Stimulated activated CD4-positive, alpha-beta T cell treated with anti-CD3 and anti-CD28 coated beads, Interleukin-4, amount 100 ng/mL, for 1 hour (primary cell): Measurements from ENCODE around the gene SAMSN1.
"Not testable (repeated sequence)": the region's sequence is repeated elsewhere in the genome, so short reads cannot be mapped to it uniquely, and the experiment has no call there.

Experiments used
- DNase-seq: peaks from one replicate; pipeline ENCODE4 v3.0.0-alpha.2; 2020

SAMSN1 gene

GRCh38 chr21:14527696-14528652, 18.1 kb downstream of the SAMSN1 start:
- DNase-seq: no peak

GRCh38 chr21:14526836-14527695, 19.0 kb downstream of the SAMSN1 start:
- no peak for DNase-seq

- no peak for DNase-seq
These were observed 19.9 kb downstream of the SAMSN1 start for GRCh38 chr21:14526199-14526598.

- DNase-seq: peak; percentile 34
These were observed 22.9 kb downstream of the SAMSN1 start for GRCh38 chr21:14523234-14523633.

GRCh38 chr21:14522736-14523135, 23.4 kb downstream of the SAMSN1 start:
- no peak for DNase-seq

GRCh38 chr21:14520535-14520934, 25.6 kb downstream of the SAMSN1 start:
- no peak for DNase-seq

- no peak for DNase-seq
These were observed 27.1 kb downstream of the SAMSN1 start for GRCh38 chr21:14519000-14519399.

GRCh38 chr21:14513804-14514203, 32.3 kb downstream of the SAMSN1 start:
- no peak for DNase-seq

- not testable (repeated sequence) for DNase-seq
These were observed 39.2 kb downstream of the SAMSN1 start for GRCh38 chr21:14506859-14507457.

GRCh38 chr21:14500873-14501272, 45.2 kb downstream of the SAMSN1 start:
- DNase-seq: no peak

GRCh38 chr21:14499316-14499715, 46.8 kb downstream of the SAMSN1 start:
- no peak for DNase-seq

- no peak for DNase-seq
These were observed 48.3 kb downstream of the SAMSN1 start for GRCh38 chr21:14497825-14498224.

- no peak for DNase-seq
These were observed 51.0 kb downstream of the SAMSN1 start for GRCh38 chr21:14495075-14495474.

- not testable (repeated sequence) for DNase-seq
These were observed 51.9 kb downstream of the SAMSN1 start for GRCh38 chr21:14494181-14494580.

GRCh38 chr21:14493731-14494130, 52.4 kb downstream of the SAMSN1 start:
- DNase-seq: no peak

GRCh38 chr21:14492931-14493330, 53.2 kb downstream of the SAMSN1 start:
- DNase-seq: no peak

GRCh38 chr21:14491269-14491681, 54.8 kb downstream of the SAMSN1 start:
- DNase-seq: no peak

- DNase-seq: no peak
These were observed 57.4 kb downstream of the SAMSN1 start for GRCh38 chr21:14488672-14489204.

GRCh38 chr21:14487490-14488432, 58.4 kb downstream of the SAMSN1 start:
- DNase-seq: no peak

GRCh38 chr21:14486869-14487268, 59.2 kb downstream of the SAMSN1 start:
- DNase-seq: no peak

- DNase-seq: no peak
These were observed 61.7 kb downstream of the SAMSN1 start for GRCh38 chr21:14484188-14485009.
